ENCODE data around the gene HBS1L. TPM values are rescaled to one million over a fixed set of nuclear protein-coding genes. Genes with fewer than 3 reads are reported as not detected.

HBS1L gene
- total and polyA plus RNA-seq, 2 of the 4 experiments (the other 2 are of a cell fraction): 45.1 to 120 TPM

GRCh38 chr6:135043846-135044245 is 10.8 kb downstream of the HBS1L start:
- H3K27me3 ChIP-seq (ENCODE audit: control insufficient read depth, insufficient read depth, low read length): no peaks in the 10 kb centered on the region
- DNase-seq (no peak), ATAC-seq (ENCODE audit: low read depth) (no peak)
- peaks cover 13% of the 10 kb centered on the region; the same call in 1 of the 2 replicates for H4K20me1 ChIP-seq (ENCODE audit: insufficient read depth, low read length)
- H3K9me3 ChIP-seq (ENCODE audit: control insufficient read depth, insufficient read depth, low read length): no peaks in the 10 kb centered on the region
- TF ChIP-seq FOS (IDR thresholded peaks at IDR 0.05; ENCODE audit: low read depth, low read length) (no peak), MAZ (IDR thresholded peaks at IDR 0.05; ENCODE audit: borderline replicate concordance, low read depth, low read length) (no peak), POLR2A (IDR thresholded peaks at IDR 0.05; ENCODE audit: low read depth, low read length) (no peak), RAD21 (IDR thresholded peaks at IDR 0.05; ENCODE audit: low read length) (no peak), MXI1 (IDR thresholded peaks at IDR 0.05; ENCODE audit: borderline replicate concordance, low read depth, low read length) (no peak), CHD1 (IDR thresholded peaks at IDR 0.05; ENCODE audit: low read depth, low read length) (no peak), MAFK (IDR thresholded peaks at IDR 0.05; ENCODE audit: low read depth, low read length) (no peak), USF2 (IDR thresholded peaks at IDR 0.05; ENCODE audit: low read depth, low read length) (no peak), SMC3 (IDR thresholded peaks at IDR 0.05; ENCODE audit: low read depth, low read length) (no peak), BHLHE40 (IDR thresholded peaks at IDR 0.05; ENCODE audit: low read depth, low read length) (no peak), CEBPB (IDR thresholded peaks at IDR 0.05; ENCODE audit: low read depth, low read length) (no peak), CTCF (conservative IDR thresholded peaks at IDR 0.05; ENCODE audit: low read depth, low read length) (no peak), RFX5 (IDR thresholded peaks at IDR 0.05; ENCODE audit: low read depth, low read length) (no peak), RCOR1 (IDR thresholded peaks at IDR 0.05; ENCODE audit: insufficient replicate concordance, low read length) (no peak), ELK1 (IDR thresholded peaks at IDR 0.05; ENCODE audit: borderline replicate concordance, low read depth, low read length) (no peak), NFE2L2 (IDR thresholded peaks at IDR 0.05; ENCODE audit: low read depth, low read length) (no peak)
- in situ Hi-C loops (cut with MboI; ENCODE audit: low sequenced_read_pairs) (no loop called here), dilution Hi-C loops (cut with HindIII; ENCODE audit: low sequenced_read_pairs, unreplicated experiment) (no loop called here), intact Hi-C loops (cut with micrococcal nuclease) (no loop called here)
- H2BK5ac ChIP-seq (ENCODE audit: low read depth, low read length, poor library complexity, severe bottlenecking): no peak overlapping the region
- CTCF ChIA-PET: no interaction called here
- no peak overlapping the region for H3K14ac ChIP-seq (replicated peaks; ENCODE audit: low read depth, low read length)
- H3K9ac ChIP-seq (ENCODE audit: low read depth, low read length): no peak overlapping the region
- no peak overlapping the region for H2BK15ac ChIP-seq (ENCODE audit: low read depth, low read length)
- H4K5ac ChIP-seq (ENCODE audit: low read depth, low read length): no peak overlapping the region
- no peak overlapping the region for H2BK20ac ChIP-seq (ENCODE audit: low read depth, low read length)
- no peak overlapping the region for H2AK5ac ChIP-seq (ENCODE audit: low read depth, low read length)
- H3K23ac ChIP-seq (ENCODE audit: low read depth, low read length): no peak overlapping the region
- H3K56ac ChIP-seq (ENCODE audit: extremely low read depth, insufficient read depth, low read length): no peak overlapping the region
- WGBS, 2 experiments (ENCODE audit: extremely low coverage in 2 of 2, insufficient read length in 1 of 2): no CpG with 5 or more reads among the region's 2 CpGs
- BruUV-seq (replicated peaks): no TSS peak
- no peaks in the 10 kb centered on the region; the same call in 1 of the 2 replicates for H3K9me1 ChIP-seq (ENCODE audit: insufficient read depth, low read length)
- no peaks in the 10 kb centered on the region for H3K4me1 ChIP-seq (ENCODE audit: control insufficient read depth, insufficient read depth, low read length)
- H2AFZ ChIP-seq (replicated peaks; ENCODE audit: low read length, poor library complexity): no peak overlapping the region
- H2BK120ac ChIP-seq (ENCODE audit: low read depth, low read length): no peak overlapping the region
- H2AK9ac ChIP-seq (replicated peaks; ENCODE audit: low read depth, low read length, poor library complexity): no peak overlapping the region
- no peak overlapping the region for H4K91ac ChIP-seq (ENCODE audit: insufficient read depth, low read depth, low read length)
- H3K79me1 ChIP-seq (ENCODE audit: low read depth in 1 of 2, low read length in 2 of 2): peaks cover 31 to 43% of the 10 kb centered on the region in 2 experiments
- H3K18ac ChIP-seq (ENCODE audit: low read depth, low read length): no peak overlapping the region
- POLR2A ChIA-PET (ENCODE audit: unreplicated experiment): no interaction called here
- no peak overlapping the region for H3K4me2 ChIP-seq (ENCODE audit: low read depth, low read length)
- no peak overlapping the region for H3K4me3 ChIP-seq (ENCODE audit: insufficient read depth, low read depth, low read length)
- no peak overlapping the region for H3K4ac ChIP-seq (ENCODE audit: low read depth, low read length)
- no peak overlapping the region for H4K8ac ChIP-seq (ENCODE audit: low read depth in 2 of 2, low read length in 2 of 2)
- H3K36me3 ChIP-seq (ENCODE audit: control insufficient read depth, insufficient read depth, low read length): peaks cover 8% of the 10 kb centered on the region
- H3K27ac ChIP-seq (ENCODE audit: insufficient read depth, low read length): no peak overlapping the region

Measured in IMR-90 (cell line).